ENCODE results near the gene CD300E. TPM values are rescaled to one million over a fixed set of nuclear protein-coding genes. Genes with fewer than 3 reads are reported as not detected.

Gene CD300E
- total and polyA plus RNA-seq, 2 of the 4 experiments (the other 2 are of a cell fraction): not detected

DNA sequence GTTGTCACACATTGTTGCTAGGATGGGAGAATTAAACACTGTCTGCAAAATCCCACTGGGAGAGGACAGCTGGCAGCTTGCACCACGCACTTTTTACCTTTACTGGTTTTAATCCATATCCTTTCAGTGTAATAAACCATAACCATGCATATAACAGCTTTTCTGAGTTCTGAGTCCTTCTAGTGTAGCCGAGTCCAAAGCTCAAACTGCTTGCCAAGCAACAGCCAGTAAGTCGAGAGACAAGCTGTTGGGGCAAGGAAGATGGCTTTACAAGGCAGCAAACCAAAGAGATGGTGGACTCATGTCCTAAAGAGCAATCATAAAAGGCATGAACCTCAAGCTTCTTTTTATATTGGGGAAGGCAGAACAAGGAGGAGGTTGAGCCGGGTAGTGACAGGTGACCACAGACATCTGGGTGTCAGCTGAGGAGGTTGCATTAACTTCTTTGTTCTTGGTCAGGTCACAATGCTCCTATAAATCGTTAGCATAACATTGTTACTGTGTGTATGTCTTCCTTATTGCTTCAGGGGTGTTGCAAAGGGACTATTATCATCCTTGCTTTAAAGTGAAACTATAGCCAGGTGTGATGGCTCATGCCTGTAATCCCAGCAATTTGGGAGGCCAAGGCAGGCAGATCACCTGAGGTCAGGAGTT is 48.9 kb downstream of the CD300E start:
- H3K56ac ChIP-seq (ENCODE audit: extremely low read depth, insufficient read depth, low read length): no peak overlapping the region
- H2BK15ac ChIP-seq (ENCODE audit: low read depth, low read length): no peak overlapping the region
- no peak overlapping the region for H2AK5ac ChIP-seq (ENCODE audit: low read depth, low read length)
- H3K4ac ChIP-seq (ENCODE audit: low read depth, low read length): no peak overlapping the region
- WGBS, 2 experiments (ENCODE audit: extremely low coverage in 2 of 2, insufficient read length in 1 of 2): 40% methylated on average over 1 of the region's 5 CpGs; no CpG with 5 or more reads in 1 of the 2 experiments
- H3K9me1 ChIP-seq (ENCODE audit: insufficient read depth, low read length): no peaks in the 10 kb centered on the region
- H3K23ac ChIP-seq (ENCODE audit: low read depth, low read length): no peak overlapping the region
- intact Hi-C loops (cut with micrococcal nuclease): no loop called here
- dilution Hi-C loops (cut with HindIII; ENCODE audit: low sequenced_read_pairs, unreplicated experiment): no loop called here
- no peak overlapping the region for H2BK5ac ChIP-seq (ENCODE audit: low read depth, low read length, poor library complexity, severe bottlenecking)
- no peaks in the 10 kb centered on the region for H3K4me1 ChIP-seq (ENCODE audit: control insufficient read depth, insufficient read depth, low read length)
- H3K27ac ChIP-seq (ENCODE audit: insufficient read depth, low read length): no peak overlapping the region
- H2BK120ac ChIP-seq (ENCODE audit: low read depth, low read length): no peak overlapping the region
- H3K4me2 ChIP-seq (ENCODE audit: low read depth, low read length): no peak overlapping the region
- no peak overlapping the region for H3K14ac ChIP-seq (replicated peaks; ENCODE audit: low read depth, low read length)
- H2AFZ ChIP-seq (replicated peaks; ENCODE audit: low read length, poor library complexity): no peak overlapping the region
- no peaks in the 10 kb centered on the region for H3K27me3 ChIP-seq (ENCODE audit: control insufficient read depth, insufficient read depth, low read length)
- H3K79me1 ChIP-seq (ENCODE audit: low read depth in 1 of 2, low read length in 2 of 2): no peaks in the 10 kb centered on the region
- TF ChIP-seq SMC3 (IDR thresholded peaks at IDR 0.05; ENCODE audit: low read depth, low read length) (no peak), RAD21 (IDR thresholded peaks at IDR 0.05; ENCODE audit: low read length) (no peak), CTCF (conservative IDR thresholded peaks at IDR 0.05; ENCODE audit: low read depth, low read length) (no peak), MAZ (IDR thresholded peaks at IDR 0.05; ENCODE audit: borderline replicate concordance, low read depth, low read length) (no peak), CEBPB (IDR thresholded peaks at IDR 0.05; ENCODE audit: low read depth, low read length) (no peak), CHD1 (IDR thresholded peaks at IDR 0.05; ENCODE audit: low read depth, low read length) (no peak), NFE2L2 (IDR thresholded peaks at IDR 0.05; ENCODE audit: low read depth, low read length) (no peak), MXI1 (IDR thresholded peaks at IDR 0.05; ENCODE audit: borderline replicate concordance, low read depth, low read length) (no peak), RCOR1 (IDR thresholded peaks at IDR 0.05; ENCODE audit: insufficient replicate concordance, low read length) (no peak), RFX5 (IDR thresholded peaks at IDR 0.05; ENCODE audit: low read depth, low read length) (no peak), FOS (IDR thresholded peaks at IDR 0.05; ENCODE audit: low read depth, low read length) (no peak), BHLHE40 (IDR thresholded peaks at IDR 0.05; ENCODE audit: low read depth, low read length) (no peak), POLR2A (IDR thresholded peaks at IDR 0.05; ENCODE audit: low read depth, low read length) (no peak), MAFK (IDR thresholded peaks at IDR 0.05; ENCODE audit: low read depth, low read length) (no peak)
- TF ChIP-seq, protein P1, sequence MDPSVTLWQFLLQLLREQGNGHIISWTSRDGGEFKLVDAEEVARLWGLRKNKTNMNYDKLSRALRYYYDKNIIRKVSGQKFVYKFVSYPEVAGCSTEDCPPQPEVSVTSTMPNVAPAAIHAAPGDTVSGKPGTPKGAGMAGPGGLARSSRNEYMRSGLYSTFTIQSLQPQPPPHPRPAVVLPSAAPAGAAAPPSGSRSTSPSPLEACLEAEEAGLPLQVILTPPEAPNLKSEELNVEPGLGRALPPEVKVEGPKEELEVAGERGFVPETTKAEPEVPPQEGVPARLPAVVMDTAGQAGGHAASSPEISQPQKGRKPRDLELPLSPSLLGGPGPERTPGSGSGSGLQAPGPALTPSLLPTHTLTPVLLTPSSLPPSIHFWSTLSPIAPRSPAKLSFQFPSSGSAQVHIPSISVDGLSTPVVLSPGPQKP (IDR thresholded peaks at IDR 0.05; ENCODE audit: borderline replicate concordance, low read depth, low read length): no peak
- TF ChIP-seq, protein P2, sequence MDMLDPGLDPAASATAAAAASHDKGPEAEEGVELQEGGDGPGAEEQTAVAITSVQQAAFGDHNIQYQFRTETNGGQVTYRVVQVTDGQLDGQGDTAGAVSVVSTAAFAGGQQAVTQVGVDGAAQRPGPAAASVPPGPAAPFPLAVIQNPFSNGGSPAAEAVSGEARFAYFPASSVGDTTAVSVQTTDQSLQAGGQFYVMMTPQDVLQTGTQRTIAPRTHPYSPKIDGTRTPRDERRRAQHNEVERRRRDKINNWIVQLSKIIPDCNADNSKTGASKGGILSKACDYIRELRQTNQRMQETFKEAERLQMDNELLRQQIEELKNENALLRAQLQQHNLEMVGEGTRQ (IDR thresholded peaks at IDR 0.05; ENCODE audit: low read depth, low read length): no peak
- CTCF ChIA-PET: no interaction called here
- H4K91ac ChIP-seq (ENCODE audit: insufficient read depth, low read depth, low read length): no peak overlapping the region
- H3K18ac ChIP-seq (ENCODE audit: low read depth, low read length): no peak overlapping the region
- no peaks in the 10 kb centered on the region for H3K36me3 ChIP-seq (ENCODE audit: control insufficient read depth, insufficient read depth, low read length)
- peaks cover 9% of the 10 kb centered on the region for H3K9me3 ChIP-seq (ENCODE audit: control insufficient read depth, insufficient read depth, low read length)
- no peaks in the 10 kb centered on the region for H4K20me1 ChIP-seq (ENCODE audit: insufficient read depth, low read length)
- BruUV-seq (replicated peaks): no TSS peak
- H2AK9ac ChIP-seq (replicated peaks; ENCODE audit: low read depth, low read length, poor library complexity): no peak overlapping the region
- POLR2A ChIA-PET (ENCODE audit: unreplicated experiment): no interaction called here
- no peak overlapping the region for H3K4me3 ChIP-seq (ENCODE audit: insufficient read depth, low read depth, low read length)
- H4K8ac ChIP-seq (ENCODE audit: low read depth in 2 of 2, low read length in 2 of 2): no peak overlapping the region
- no peak overlapping the region for H3K9ac ChIP-seq (ENCODE audit: low read depth, low read length)
- no peak overlapping the region for H4K5ac ChIP-seq (ENCODE audit: low read depth, low read length)
- no peak for ATAC-seq (ENCODE audit: low read depth)
- H2BK20ac ChIP-seq (ENCODE audit: low read depth, low read length): no peak overlapping the region
- in situ Hi-C loops (cut with MboI; ENCODE audit: low sequenced_read_pairs): no loop called here
- DNase-seq: no peak
